SK-N-SH treated with all-trans-retinoic acid at 6 μM for 48 hours (cell line): ENCODE measurements around the gene EWSR1.

Source experiments
- ATAC-seq: fragments of 200-7000 bp; cut with Tn5 transposase; 3 replicates; pipeline ENCODE4 v1.9.1; 2020; ENCODE audit warnings: mild to moderate bottlenecking, moderate library complexity
- ARNTL ChIP-seq: fragments of 450-650 bp; formaldehyde crosslinking; IDR thresholded peaks from 2 replicates; pipeline ENCODE4 v1.5.0; 2020; ENCODE audit warnings: low read depth, mild to moderate bottlenecking, moderate library complexity, borderline replicate concordance
- BACH2 ChIP-seq: fragments of 250-450 bp; sonication (Bioruptor Pico); IDR thresholded peaks from 2 replicates; pipeline ENCODE4 v1.9.0; 2021; ENCODE audit warnings: mild to moderate bottlenecking, borderline replicate concordance
- CSDC2 ChIP-seq: fragments of 250-450 bp; sonication (Bioruptor Pico); IDR thresholded peaks from 2 replicates; pipeline ENCODE4 v1.5.0; 2020; ENCODE audit warnings: mild to moderate bottlenecking, moderate library complexity
- ESRRG ChIP-seq: fragments of 250-450 bp; sonication (Bioruptor Pico); IDR thresholded peaks from 2 replicates; pipeline ENCODE4 v1.6.1; 2021; ENCODE audit warnings: mild to moderate bottlenecking
- ISL1 ChIP-seq: fragments of 250-450 bp; sonication (Bioruptor Pico); IDR thresholded peaks from 2 replicates; pipeline ENCODE4 v2.1.2; 2022; ENCODE audit warnings: mild to moderate bottlenecking, moderate library complexity
- OSR1 ChIP-seq: fragments of 250-450 bp; sonication (Bioruptor Pico); IDR thresholded peaks from 2 replicates; pipeline ENCODE4 v1.8.0; 2022; ENCODE audit warnings: moderate library complexity, mild to moderate bottlenecking, inconsistent platforms
- PPARA ChIP-seq: fragments of 250-450 bp; sonication (Bioruptor Pico); IDR thresholded peaks from 2 replicates; pipeline ENCODE4 v1.5.0; 2020; ENCODE audit warnings: mild to moderate bottlenecking, borderline replicate concordance
- RARB ChIP-seq: fragments of 250-450 bp; sonication (Bioruptor Pico); IDR thresholded peaks from 2 replicates; pipeline ENCODE4 v1.8.0; 2021; ENCODE audit warnings: mild to moderate bottlenecking, moderate library complexity
- SNAI2 ChIP-seq: fragments of 250-450 bp; sonication (Bioruptor Pico); IDR thresholded peaks from 2 replicates; pipeline ENCODE4 v1.5.0; 2020; ENCODE audit warnings: mild to moderate bottlenecking, moderate library complexity
- TOX ChIP-seq: fragments of 250-450 bp; sonication (Bioruptor Pico); IDR thresholded peaks from 2 replicates; pipeline ENCODE4 v1.8.0; 2021; ENCODE audit warnings: mild to moderate bottlenecking, moderate library complexity, borderline replicate concordance
- ZFP3 ChIP-seq: fragments of 250-450 bp; sonication (Bioruptor Pico); IDR thresholded peaks from 2 replicates; pipeline ENCODE4 v1.5.0; 2020; ENCODE audit warnings: mild to moderate bottlenecking, moderate library complexity
- ZFP30 ChIP-seq: fragments of 450-650 bp; formaldehyde crosslinking; IDR thresholded peaks from 2 replicates; pipeline ENCODE4 v1.5.0; 2022; ENCODE audit warnings: mild to moderate bottlenecking, moderate library complexity
- ZNF565 ChIP-seq: fragments of 450-650 bp; formaldehyde crosslinking; conservative IDR thresholded peaks from 2 replicates; pipeline ENCODE4 v1.5.0; 2020; ENCODE audit warnings: low read depth, mild to moderate bottlenecking, moderate library complexity
- ZNF70 ChIP-seq: fragments of 450-650 bp; formaldehyde crosslinking; IDR thresholded peaks from 2 replicates; pipeline ENCODE4 v1.5.0; 2020; ENCODE audit warnings: mild to moderate bottlenecking, moderate library complexity
- TF ChIP-seq, protein P1 (sequence below): fragments of 250-450 bp; sonication (Bioruptor Pico); IDR thresholded peaks from 2 replicates; pipeline ENCODE4 v1.8.0; 2020; ENCODE audit warnings: mild to moderate bottlenecking, moderate library complexity, borderline replicate concordance
- TF ChIP-seq, protein P2 (sequence below): fragments of 250-450 bp; sonication (Bioruptor Pico); IDR thresholded peaks from 2 replicates; pipeline ENCODE4 v1.5.1; 2021; ENCODE audit warnings: mild to moderate bottlenecking, moderate library complexity
- TF ChIP-seq, protein P3 (sequence below): fragments of 250-450 bp; sonication (Bioruptor Pico); IDR thresholded peaks from 2 replicates; pipeline ENCODE4 v1.5.1; 2020; ENCODE audit warnings: low read depth, mild to moderate bottlenecking, moderate library complexity
- TF ChIP-seq, protein P4 (sequence below): fragments of 250-450 bp; sonication (Bioruptor Pico); IDR thresholded peaks from 2 replicates; pipeline ENCODE4 v1.5.0; 2020; ENCODE audit warnings: mild to moderate bottlenecking, moderate library complexity
- TF ChIP-seq, protein P5 (sequence below): fragments of 250-450 bp; sonication (Bioruptor Pico); IDR thresholded peaks from 2 replicates; pipeline ENCODE4 v1.8.0; 2021; ENCODE audit warnings: low read depth, mild to moderate bottlenecking, moderate library complexity, borderline replicate concordance

EWSR1 gene

DNA sequence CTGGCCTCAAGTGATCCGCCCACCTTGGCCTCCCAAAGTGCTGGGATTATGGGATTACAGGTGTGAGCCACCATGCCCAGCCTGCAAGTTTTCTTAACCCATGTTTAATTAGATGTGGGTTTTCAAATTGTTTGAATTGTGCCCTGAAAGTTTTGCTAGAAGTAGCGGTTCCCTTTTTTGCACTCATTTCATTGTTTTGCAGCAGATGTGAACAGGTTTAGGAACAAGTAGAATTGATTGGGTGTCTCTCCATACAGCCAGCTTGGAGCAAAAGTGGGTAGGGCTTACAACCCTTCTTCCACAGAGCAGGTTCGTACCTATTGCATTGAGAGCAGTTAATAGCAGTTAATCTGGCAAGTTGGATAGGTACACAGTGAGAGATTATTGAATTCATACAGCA lies 16.1 kb downstream of the EWSR1 start:
- TF ChIP-seq ZNF565 (CRISPR knock-in tag) (no peak), ESRRG (CRISPR knock-in tag) (no peak), PPARA (CRISPR knock-in tag) (no peak), RARB (no peak), ZFP30 (CRISPR knock-in tag) (no peak), SNAI2 (CRISPR knock-in tag) (no peak), ISL1 (no peak)
- TF ChIP-seq, protein P1, sequence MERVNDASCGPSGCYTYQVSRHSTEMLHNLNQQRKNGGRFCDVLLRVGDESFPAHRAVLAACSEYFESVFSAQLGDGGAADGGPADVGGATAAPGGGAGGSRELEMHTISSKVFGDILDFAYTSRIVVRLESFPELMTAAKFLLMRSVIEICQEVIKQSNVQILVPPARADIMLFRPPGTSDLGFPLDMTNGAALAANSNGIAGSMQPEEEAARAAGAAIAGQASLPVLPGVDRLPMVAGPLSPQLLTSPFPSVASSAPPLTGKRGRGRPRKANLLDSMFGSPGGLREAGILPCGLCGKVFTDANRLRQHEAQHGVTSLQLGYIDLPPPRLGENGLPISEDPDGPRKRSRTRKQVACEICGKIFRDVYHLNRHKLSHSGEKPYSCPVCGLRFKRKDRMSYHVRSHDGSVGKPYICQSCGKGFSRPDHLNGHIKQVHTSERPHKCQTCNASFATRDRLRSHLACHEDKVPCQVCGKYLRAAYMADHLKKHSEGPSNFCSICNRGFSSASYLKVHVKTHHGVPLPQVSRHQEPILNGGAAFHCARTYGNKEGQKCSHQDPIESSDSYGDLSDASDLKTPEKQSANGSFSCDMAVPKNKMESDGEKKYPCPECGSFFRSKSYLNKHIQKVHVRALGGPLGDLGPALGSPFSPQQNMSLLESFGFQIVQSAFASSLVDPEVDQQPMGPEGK (CRISPR knock-in tag), result no peak
- TF ChIP-seq, protein P2, sequence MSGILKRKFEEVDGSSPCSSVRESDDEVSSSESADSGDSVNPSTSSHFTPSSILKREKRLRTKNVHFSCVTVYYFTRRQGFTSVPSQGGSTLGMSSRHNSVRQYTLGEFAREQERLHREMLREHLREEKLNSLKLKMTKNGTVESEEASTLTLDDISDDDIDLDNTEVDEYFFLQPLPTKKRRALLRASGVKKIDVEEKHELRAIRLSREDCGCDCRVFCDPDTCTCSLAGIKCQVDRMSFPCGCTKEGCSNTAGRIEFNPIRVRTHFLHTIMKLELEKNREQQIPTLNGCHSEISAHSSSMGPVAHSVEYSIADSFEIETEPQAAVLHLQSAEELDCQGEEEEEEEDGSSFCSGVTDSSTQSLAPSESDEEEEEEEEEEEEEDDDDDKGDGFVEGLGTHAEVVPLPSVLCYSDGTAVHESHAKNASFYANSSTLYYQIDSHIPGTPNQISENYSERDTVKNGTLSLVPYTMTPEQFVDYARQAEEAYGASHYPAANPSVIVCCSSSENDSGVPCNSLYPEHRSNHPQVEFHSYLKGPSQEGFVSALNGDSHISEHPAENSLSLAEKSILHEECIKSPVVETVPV (CRISPR knock-in tag), result no peak
- TF ChIP-seq, protein P3, sequence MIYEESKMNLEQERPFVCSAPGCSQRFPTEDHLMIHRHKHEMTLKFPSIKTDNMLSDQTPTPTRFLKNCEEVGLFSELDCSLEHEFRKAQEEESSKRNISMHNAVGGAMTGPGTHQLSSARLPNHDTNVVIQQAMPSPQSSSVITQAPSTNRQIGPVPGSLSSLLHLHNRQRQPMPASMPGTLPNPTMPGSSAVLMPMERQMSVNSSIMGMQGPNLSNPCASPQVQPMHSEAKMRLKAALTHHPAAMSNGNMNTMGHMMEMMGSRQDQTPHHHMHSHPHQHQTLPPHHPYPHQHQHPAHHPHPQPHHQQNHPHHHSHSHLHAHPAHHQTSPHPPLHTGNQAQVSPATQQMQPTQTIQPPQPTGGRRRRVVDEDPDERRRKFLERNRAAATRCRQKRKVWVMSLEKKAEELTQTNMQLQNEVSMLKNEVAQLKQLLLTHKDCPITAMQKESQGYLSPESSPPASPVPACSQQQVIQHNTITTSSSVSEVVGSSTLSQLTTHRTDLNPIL (CRISPR knock-in tag), result no peak
- ATAC-seq, result no peak

DNA sequence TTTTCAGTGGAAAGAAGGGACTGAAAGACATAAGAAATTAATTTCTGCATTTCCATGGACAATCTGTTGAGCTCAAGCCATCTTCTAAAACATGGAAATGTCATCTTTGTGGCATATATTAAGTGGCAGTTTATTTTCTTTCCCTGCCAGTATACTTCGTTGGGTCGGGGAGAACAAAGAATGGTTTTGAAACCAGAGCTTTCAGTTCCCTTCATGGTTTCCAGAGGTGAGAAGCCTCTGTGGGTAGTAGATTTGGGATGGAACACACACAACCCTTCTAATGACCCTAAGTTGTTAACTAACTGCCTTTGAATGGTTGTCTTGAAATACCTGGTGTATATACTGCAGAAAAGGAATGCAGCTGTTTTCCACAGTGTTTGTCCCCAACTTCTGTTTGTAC lies 20.8 kb downstream of the EWSR1 start:
- TF ChIP-seq, protein P2 (CRISPR knock-in tag), result no peak
- TF ChIP-seq TOX (CRISPR knock-in tag), result no peak
- TF ChIP-seq PPARA (CRISPR knock-in tag), result no peak
- no peak for TF ChIP-seq ARNTL (CRISPR knock-in tag)
- TF ChIP-seq, all 23 proteins: peak for 0
- no peak for ATAC-seq

DNA sequence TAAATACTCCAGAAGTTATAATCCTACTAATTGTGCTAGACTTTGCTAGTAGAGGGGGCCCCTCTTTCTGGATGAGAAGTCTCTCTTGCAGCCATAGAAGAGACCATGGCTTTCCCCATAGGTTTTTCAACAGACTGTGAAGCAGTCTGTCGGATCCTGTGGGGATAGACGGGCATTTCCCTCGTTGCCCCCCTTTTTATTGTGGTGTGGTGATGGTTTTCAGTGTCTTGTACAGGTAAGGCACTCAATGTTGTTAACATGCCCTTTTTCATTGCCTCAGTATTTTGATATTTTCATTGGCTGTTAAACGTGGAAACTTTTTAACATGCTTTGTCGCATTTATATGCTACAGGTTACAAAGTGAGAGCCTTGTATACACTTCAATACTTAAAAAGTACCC lies 22.0 kb downstream of the EWSR1 start:
- no peak for ATAC-seq
- TF ChIP-seq BACH2 (CRISPR knock-in tag) (no peak), ESRRG (CRISPR knock-in tag) (no peak), OSR1 (CRISPR knock-in tag) (no peak), PPARA (CRISPR knock-in tag) (no peak), SNAI2 (CRISPR knock-in tag) (no peak), ZNF70 (CRISPR knock-in tag) (no peak), CSDC2 (no peak), ZFP3 (CRISPR knock-in tag) (no peak), ARNTL (CRISPR knock-in tag) (no peak), RARB (no peak), ZNF565 (CRISPR knock-in tag) (no peak), ISL1 (no peak)
- TF ChIP-seq, protein P4, sequence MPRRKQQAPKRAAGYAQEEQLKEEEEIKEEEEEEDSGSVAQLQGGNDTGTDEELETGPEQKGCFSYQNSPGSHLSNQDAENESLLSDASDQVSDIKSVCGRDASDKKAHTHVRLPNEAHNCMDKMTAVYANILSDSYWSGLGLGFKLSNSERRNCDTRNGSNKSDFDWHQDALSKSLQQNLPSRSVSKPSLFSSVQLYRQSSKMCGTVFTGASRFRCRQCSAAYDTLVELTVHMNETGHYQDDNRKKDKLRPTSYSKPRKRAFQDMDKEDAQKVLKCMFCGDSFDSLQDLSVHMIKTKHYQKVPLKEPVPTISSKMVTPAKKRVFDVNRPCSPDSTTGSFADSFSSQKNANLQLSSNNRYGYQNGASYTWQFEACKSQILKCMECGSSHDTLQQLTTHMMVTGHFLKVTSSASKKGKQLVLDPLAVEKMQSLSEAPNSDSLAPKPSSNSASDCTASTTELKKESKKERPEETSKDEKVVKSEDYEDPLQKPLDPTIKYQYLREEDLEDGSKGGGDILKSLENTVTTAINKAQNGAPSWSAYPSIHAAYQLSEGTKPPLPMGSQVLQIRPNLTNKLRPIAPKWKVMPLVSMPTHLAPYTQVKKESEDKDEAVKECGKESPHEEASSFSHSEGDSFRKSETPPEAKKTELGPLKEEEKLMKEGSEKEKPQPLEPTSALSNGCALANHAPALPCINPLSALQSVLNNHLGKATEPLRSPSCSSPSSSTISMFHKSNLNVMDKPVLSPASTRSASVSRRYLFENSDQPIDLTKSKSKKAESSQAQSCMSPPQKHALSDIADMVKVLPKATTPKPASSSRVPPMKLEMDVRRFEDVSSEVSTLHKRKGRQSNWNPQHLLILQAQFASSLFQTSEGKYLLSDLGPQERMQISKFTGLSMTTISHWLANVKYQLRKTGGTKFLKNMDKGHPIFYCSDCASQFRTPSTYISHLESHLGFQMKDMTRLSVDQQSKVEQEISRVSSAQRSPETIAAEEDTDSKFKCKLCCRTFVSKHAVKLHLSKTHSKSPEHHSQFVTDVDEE (CRISPR knock-in tag), result no peak
- TF ChIP-seq, protein P5, sequence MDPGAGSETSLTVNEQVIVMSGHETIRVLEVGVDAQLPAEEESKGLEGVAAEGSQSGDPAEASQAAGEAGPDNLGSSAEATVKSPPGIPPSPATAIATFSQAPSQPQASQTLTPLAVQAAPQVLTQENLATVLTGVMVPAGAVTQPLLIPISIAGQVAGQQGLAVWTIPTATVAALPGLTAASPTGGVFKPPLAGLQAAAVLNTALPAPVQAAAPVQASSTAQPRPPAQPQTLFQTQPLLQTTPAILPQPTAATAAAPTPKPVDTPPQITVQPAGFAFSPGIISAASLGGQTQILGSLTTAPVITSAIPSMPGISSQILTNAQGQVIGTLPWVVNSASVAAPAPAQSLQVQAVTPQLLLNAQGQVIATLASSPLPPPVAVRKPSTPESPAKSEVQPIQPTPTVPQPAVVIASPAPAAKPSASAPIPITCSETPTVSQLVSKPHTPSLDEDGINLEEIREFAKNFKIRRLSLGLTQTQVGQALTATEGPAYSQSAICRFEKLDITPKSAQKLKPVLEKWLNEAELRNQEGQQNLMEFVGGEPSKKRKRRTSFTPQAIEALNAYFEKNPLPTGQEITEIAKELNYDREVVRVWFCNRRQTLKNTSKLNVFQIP (CRISPR knock-in tag), result no peak
- TF ChIP-seq, protein P1 (CRISPR knock-in tag), result no peak
- TF ChIP-seq, protein P2 (CRISPR knock-in tag), result no peak
